Endometrial microvascular endothelial cells (primary cell): ENCODE results near the gene ZBTB7A. TPM values are rescaled to one million over a fixed set of nuclear protein-coding genes. Genes with fewer than 3 reads are reported as not detected.

ENCODE experiments used
- in situ Hi-C: cut with HindIII; loops from 2 replicates; pipeline ENCODE4 v1.10.0; 2017; ENCODE audit warnings: low sequenced_read_pairs, low pct_unique_long_range_greater_than_20kb; ENCODE audit errors: inconsistent ontology term
- total RNA-seq: library from RNA; depleted of rRNA; stranded (reverse); fragments of >200 nt; gene quantifications from one replicate; pipeline ENCODE4 v1.2.3, GENCODE V29; 2015; ENCODE audit errors: inconsistent ontology term

ZBTB7A gene
- total RNA-seq, 1 donor from 2014 or later: 28.1 TPM

DNA sequence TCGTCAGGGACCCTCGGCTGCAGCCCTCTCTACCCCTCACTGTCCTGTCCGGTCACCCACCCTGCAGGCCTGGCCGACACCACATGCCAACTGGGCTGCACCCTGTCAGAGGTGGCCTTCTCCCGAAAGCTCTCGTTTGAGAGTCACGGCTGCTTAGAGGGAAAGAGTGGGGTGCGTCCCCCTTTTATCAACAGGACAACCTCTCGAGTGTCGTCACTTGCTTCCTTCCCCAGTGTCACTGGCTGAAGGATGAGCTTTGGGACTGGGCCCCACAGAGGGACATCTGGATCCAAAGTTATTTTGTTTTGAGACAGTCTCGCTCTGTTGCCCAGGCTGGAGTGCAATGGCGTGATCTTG, 28.8 kb upstream of the ZBTB7A start:
- in situ Hi-C loops: no loop called here

DNA sequence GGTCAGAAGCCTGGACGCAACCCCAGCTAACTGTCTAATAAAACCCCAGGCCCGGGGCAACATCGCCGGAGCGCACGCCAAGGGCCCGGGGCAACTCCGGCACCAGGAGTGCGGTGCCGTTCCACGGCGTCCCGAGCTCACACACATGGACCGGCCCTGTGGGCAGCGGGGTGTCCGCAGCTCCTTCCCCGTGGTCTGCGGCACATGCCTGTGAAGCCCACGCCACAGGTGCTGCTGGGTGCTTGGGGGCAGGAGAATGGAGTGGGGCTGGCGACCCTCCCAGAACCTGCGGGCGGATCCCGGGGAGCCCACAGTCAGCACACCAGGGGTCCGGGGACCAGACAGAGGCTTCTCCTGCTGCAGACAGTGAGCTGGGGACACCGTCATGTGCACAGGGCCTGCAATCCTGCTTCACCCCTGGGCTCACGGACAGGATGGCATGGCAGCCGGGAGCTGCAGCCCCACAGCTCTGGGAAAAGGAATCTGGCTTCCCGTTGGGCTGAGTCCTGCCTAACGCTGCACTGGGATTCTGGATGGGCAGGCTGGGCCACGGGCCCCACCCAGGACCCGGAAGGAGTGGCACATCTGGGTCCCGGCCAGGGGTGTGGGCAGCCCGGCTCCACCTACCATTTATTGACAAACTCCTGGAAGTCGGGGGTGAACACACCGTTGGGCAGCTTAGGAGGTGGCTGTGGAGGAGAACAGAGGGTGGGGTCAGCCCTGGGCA, 28.2 kb upstream of the ZBTB7A start:
- in situ Hi-C loops: no loop called here

DNA sequence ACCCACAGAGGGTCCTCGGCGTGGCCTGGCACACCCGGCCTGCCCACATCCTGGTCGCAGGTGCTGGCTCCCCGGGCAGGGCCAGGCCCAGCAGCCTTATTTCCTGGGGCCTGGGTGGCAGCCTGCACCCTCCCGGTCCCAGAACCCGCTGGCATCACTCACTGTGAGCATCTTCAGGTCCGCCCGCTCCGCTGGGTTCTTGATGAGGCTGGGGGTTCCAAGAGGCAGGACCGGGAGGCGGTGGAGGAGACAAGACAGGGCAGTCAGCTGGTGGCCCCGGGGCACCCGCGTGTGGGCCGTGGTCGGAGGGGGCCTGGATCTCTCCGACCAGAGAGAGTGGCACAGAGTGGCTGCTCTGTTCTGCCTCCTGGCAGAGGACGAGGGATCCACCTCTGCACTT, 27.6 kb upstream of the ZBTB7A start:
- in situ Hi-C loops: no loop called here

DNA sequence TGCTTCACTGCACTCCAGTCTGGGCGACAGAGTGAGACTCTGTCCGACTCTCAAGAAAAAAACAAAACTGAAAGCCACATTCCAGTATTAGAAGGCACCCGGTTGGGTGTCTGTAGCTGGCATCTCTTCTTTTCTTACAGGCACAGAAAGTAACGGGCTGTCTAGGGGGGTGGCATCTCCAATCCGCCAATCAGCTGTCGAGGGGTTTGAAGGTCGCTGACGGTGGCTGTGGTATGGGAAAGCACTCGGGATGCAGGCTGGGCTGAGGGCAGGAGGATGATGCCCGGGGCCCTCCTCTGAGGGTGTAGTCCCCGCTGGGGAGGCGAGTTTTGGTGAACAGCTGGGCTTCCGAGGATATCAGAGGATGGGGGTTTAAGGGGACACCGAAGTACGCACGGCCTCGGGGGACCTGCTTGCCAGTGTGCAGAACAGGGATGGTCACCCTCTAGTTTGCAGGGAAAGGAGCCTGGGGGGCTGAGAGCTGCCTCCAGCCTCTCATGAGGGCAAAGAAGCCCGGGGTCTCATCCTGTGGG, 27.0 kb upstream of the ZBTB7A start:
- in situ Hi-C loops: no loop called here

DNA sequence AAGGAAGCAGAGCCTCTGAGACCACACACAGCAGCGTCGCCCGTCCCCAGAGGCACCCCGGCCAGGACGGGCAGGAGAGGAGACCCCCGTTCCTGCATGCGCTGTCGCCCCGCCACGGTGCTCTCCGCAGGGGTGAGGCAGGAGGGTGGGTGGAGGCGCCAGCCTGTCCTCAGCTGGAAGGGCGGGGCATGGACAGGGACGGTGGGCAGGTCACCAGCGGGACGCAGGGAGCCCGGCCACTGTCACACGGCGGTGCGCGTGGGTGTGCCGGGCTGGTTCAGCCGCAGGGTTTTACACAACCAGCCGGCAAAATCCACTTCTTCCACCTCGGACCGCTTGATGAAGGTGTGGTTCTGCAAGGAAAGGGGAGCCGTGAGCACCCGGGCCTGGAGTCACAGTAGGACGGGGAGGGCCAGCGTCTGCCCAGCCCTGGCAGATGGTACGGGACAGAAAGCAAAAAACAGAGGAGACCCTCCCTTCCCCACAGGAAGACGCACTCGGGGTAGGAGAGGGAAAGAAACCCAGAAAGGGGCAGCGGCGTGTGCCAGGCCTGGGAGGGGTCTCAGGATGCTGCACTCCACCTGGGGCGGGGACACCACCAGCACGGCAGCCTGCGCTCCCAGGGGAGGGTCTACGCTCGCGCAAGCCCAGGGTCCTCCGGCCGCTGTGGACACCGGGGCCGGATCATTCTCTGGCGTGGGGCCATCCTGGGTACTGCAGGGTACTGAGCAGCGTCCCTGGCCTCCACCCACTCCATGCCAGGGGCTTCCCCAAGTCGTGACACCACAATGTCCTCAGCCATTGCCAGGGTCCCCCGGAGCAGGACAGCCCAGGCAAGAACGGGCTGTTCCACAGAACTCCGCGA, 23.9 kb upstream of the ZBTB7A start:
- in situ Hi-C loops: no loop called here

DNA sequence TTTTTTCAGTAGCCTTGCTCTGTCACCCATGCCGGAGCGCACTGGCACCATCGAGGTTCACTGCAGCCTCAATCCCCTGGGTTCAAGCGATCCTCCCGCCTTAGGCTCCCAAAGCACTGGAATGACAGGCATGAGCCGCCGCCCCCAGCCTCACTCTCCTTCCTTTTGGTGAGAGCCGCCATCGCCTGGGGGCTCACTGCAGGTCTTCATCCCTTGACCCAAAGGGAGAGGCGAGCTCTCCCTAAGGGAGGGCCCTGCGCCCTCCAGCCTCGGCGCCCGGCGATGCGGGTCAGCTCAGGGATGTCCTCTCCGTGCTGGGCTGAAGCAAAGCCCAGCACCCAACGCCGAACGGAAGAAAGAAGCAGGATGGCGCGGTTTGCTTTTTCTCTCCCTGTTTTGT, 23.2 kb upstream of the ZBTB7A start:
- in situ Hi-C loops: no loop called here

DNA sequence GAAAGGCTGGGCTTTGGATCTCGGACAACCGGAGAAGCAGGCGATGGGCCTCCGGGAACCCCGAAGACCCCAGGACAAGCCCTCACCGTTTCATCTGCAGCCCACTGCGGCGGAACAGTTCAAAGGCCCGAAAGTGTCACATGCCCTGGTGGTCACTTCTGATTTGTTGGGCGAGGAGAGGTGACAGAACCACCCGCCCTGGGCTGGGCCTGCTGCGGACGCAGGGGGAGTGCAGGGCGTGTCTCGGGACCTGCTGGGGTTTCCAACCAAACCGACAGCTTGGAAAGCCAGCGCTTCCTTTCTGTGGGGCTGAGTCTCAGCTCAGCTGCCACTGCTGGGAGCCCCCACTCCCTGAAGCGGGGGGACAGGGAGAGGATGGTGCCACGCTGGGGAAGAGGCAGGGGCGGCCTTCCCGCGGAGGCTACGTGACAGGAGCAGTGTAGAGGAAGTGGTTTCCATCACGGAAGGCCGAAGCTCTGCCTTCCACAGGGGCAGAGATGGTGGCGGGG, 22.8 kb upstream of the ZBTB7A start:
- in situ Hi-C loops: no loop called here

DNA sequence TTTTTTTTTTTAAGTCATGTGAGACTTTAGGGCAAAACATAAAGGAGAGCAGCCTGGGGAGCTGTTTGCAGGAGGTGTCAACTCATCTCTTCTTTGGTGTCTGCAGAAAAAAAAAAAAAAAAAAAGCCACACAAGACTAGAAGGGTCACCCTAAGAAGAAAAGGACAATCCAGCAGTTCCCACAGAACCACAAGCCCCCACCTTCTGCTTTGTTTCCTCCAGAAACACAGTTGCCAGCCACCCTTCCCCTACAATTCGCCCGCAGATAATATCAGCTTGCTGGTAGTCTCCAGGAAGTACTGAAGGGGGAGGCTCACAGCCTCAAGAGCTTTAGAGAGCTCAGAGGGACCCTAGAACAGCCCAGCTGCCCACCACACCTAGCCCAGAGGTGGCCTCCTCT, 22.3 kb upstream of the ZBTB7A start:
- in situ Hi-C loops: no loop called here

DNA sequence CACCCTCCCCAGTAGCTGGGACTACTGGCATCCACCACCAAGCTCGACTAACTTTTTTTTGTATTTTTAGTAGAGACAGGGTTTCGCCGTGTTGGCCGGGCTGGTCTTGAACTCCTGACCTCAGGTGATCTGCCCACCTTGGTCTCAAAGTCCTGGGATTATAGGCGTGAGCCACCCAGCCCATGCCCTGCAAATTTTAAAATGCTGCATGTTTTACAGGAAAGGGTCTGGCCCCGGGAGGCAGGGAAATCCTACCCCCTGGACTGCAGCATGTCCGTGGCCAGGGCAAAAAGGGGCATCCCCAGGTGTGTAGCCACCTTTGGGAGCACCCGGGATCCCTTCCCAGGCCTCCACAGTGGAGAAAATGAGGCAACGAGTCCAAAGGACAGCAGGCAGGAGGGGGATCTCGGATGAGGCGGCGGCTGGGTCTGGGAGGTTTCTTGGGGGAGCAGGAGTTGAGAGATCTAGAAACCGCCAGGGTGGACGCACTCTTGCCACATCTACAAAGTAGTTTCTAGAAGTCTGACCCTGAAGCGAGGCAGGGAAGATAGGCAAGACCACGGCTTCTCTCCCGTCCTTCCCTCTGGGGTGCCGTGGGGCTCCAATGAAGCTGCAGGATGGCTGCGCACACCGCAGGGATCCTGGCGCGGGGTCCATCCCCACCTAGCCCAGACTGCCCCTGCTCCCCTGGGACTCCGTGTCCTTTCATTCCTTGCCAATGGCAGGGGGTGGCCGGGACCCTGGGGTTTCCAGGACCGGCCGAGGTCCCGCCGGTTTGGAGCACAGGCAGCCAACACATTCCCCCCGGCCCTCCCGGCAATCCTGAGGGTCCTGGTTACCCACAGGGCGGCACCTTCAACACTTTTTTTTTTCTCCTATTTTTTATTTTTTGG, 21.3 kb upstream of the ZBTB7A start:
- in situ Hi-C loops: no loop called here

DNA sequence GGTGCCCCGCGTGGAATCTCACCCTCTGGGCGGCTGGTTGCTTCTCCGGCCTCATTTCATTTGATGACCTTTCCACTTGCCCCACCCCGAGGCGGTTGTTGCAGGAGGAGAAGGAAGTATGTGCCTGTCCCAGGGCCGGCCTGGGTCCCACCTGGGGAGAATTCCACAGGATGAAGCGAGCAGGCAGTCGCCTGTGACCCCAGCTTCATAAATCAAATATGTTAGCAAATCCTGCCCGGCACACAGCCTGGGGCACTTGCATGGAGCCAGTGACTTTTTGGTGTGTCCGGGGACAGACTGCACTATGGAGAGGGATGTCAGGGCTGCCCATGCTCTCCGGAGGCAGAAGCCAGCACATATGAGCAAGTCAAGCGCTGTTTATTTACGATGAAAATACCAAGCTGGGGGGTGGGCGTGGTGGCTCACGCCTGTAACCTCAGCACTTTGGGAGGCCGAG, 19.7 kb upstream of the ZBTB7A start:
- in situ Hi-C loops: no loop called here

DNA sequence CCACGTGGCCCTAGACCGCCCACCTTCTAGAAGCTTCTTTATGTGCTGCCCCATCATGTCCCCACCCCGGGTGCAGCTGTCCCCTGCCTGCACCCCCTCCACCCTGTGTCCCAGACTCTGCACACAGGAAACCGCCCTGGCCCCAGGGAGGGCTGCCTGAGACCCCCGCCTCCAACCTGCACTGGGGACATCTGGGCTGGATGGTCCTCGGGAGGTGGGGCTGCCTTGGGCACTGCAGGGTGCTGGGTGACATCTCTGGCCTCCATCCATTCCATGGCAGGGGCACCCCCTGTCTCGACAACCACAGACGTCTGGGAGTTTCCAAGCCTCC, 17.8 kb upstream of the ZBTB7A start:
- in situ Hi-C loops: no loop called here

DNA sequence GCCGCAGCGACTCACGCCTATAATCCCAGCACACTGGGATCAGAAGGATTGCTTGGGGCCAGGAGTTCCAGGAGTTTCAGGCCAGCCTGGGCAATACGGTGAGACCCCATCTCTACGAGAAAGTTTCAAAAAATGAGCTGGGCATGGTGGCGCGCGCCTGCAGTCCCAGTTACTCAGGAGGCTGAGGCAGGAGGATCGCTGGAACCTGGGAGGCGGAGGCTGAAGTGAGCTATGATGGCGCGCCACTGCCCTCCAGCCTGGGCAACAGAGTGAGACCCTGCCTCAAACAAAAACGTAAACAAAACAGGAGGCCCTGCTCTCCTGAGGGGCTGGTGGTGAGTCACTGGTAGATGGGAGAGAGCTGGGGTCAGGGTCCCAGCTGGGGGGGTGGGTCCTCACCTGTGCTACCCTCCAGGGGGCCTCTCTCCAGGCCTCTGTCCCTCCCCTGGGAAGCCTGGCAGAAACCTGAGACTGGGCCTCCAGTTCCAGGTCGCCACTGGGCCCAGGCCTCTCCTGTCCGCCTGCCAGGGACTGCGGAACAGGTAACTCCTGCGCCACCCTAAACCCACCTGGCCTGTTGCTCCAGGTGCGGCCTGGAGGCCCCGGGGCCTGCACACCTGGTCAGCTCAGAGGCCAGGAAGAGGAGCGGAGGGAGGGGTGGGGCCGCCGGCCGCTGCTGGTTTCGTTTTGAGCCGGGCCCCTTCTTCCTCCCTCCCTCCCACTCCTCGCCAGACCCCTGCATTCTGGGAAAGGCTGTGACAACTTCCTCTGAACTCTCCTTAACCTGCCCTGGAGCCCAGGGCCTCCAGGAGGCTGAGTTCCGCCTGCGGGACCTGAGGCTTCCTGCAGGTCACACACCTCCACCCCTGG, 17.2 kb upstream of the ZBTB7A start:
- in situ Hi-C loops: no loop called here

DNA sequence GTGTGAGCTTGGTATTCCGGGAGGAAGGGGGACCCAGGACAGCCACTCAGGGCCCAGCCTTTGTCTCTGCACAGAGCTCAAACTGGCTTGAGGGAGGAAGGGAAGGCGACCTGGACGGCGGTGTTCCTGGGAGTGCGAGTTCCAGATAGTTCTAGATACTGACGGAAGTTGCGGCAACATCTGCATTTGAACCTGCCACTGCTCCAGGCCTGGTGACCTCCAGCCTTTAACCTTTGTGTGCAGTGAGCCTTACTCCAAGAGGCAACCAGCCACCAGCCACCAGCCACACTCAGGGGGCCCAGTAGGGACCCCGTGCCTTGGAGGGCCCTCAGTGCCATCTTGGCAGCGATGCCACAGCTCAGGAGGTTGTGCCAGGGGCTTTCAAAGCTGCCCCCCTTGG, 15.5 kb upstream of the ZBTB7A start:
- in situ Hi-C loops: no loop called here

DNA sequence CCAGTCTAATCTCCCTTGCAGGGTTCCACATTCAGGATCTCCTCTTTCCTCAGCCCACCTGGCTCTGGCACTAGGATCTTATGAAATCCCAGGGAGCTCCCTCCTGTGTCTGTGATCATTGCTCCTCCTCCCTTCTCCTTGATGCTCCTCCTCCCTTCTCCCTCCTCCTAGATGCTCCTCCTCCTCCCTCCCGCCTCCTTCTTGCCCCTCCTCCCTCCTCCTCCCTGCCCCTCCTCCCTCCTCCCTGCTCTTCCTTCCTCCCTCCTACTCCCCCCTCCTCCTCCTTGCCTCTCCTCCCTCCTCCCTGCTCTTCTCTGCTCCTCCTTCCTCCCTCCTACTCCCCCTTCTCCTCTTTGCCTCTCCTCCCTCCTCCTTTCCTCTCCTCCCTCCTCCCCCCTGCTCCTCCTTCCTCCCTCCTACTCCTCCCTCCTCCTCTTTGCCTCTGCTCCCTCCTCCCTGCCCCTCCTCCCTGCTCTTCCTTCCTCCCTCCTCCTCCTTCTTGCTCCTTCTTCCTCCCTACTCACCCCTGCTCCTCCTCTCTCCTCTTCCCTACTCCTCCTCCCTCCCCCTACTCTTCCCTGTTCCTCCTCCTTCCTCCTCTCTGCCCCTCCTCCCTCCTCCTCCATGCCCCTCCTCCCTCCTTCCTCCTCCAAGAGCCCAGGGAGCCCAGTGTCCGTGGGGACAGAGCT, 14.9 kb upstream of the ZBTB7A start:
- in situ Hi-C loops: no loop called here

DNA sequence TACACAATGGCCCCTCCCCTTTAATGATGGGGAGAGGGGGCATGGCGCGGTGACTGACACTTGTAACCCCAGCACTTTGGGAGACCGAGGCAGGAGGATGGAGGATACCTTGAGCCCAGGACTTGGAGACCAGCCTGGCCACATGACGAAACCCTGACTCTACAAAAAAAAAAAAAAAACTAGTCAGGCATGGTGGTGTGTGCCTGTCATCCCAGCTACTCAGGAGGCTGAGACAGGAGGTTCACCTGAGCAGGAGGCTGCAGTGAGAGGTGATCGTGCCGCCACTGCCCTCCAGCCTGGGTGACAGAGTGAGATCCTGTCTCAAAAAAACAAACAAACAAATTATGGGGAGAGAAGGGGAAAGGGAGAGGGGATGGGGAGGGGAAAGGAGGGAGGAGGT, 13.8 kb upstream of the ZBTB7A start:
- in situ Hi-C loops: no loop called here

DNA sequence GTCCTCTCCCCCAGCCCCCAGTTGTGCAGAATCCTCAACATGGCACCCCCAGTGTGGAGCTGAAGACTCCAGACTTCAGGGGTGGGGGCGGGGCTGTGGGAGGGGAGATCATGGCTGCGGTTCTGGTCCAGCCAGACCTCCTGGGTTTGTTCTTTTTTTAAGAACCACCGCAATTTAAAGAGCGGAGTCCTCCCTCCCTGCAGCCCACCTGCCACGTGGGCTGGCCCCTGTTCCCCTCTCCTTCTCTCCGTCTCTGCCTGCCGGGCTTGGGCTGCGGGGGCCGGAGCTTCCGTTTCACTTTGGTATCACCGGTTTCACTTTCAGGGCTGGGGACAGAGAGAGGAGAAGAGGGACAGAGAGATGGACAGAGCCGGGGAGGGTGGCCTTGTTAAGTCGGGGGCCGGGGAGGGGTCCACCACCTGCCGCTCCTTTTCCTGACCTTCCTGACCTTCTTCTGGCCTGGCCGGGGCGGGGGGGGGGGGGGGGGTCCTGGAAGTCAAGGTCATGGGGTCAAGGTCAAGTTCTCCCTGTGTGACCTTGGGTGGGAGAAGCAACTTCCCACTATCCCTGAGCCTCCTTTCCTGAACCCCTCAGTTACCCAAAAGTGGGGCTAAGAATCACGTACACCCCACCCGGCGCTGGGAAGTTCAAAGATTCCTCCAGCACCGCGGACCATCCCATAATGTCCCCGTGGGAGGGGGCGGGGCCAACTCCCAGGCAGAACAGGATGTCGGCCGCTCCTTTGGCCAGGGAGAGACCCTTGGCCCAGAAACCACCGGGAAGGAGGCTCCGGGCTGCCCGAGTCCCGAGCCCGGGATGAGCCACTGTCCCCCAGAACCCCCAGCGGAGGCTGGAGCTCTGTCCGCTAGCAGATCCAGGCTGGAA, 11.3 kb upstream of the ZBTB7A start:
- in situ Hi-C loops: no loop called here

DNA sequence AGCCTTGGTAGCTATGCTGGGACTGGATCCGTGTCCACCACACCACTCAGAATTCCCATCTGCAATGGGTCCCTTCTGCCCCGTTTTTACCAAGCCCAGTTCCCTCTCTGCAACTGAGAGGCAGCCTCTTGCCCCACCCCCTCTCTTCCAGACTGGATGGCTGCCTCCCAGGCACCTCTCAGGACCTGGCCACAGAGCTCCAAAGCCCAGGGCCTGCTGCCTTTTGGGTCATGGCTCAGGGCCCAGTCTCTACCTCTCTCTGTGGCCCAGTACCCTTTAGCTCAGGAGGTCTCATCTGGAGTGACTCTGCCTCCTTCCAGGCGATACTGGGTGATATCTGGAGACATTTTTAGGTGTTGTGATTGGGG, 10.3 kb upstream of the ZBTB7A start:
- in situ Hi-C loops: no loop called here
